ELF-1 (cell line): ENCODE measurements around the gene ANKMY2.
A peak's percentile ranks its signal among the peaks of the same experiment; 100 is the strongest.
"Not testable (repeated sequence)": the region's sequence is repeated elsewhere in the genome, so short reads cannot be mapped to it uniquely, and the experiment has no call there.

Experiments
- DNase-seq: peaks from one replicate; pipeline ENCODE4 v3.0.0-alpha.2; 2016; ENCODE audit warnings: low read depth, low spot score

The ANKMY2 gene

GRCh38 chr7:16659854-16660497 lies 14.4 kb upstream of the ANKMY2 start:
- DNase-seq, result not testable (repeated sequence)

DNA sequence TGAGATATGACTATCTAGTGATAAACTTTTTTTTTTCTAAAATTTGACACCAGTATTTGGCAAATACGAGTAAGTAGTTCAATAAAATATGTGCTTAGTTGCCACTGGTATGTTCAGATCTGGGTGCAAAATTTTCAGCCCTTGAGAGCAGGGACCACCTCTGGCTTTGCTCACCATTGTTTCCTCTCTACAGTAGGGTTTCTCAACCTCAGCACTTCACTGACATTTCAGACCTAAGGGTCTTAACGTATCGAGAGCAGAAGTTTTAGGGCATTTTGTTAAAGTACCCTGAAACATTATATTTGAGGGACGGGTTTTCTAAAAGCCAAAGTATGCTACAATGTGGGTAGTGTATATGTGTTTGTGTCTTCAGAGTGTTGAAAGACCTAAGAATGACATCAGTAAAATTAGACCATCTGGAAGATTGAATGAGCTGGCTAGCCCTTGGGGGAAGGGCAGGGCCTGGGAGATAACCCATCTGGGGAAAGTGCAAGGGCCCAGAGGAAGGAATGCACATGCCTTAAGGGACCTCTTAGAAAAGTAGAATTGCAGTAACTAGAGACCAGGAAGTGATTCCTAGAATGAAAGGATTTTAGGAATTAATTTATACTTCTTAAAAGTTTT lies 12.2 kb upstream of the ANKMY2 start:
- peak; percentile 88 for DNase-seq

GRCh38 chr7:16656141-16656540 lies 10.6 kb upstream of the ANKMY2 start:
- DNase-seq, result no peak

DNA sequence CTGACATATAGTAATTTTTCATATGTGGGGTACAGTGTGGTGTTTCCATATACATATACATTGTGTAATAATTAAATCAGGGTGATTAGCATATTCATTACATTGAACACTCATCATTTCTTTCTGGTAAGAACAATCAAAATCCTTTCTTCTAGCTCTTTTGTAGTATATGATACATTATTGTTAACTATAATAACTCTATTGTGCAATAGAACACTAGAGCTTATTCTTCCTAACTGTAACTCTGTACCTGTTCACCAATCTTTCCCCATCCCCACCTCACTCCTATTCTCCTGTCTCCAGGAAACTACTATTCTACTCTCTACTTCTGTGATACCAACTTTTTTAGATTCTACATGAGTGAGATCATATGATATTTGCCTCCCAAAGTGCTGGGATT lies 9.8 kb upstream of the ANKMY2 start:
- DNase-seq, result no peak

DNA sequence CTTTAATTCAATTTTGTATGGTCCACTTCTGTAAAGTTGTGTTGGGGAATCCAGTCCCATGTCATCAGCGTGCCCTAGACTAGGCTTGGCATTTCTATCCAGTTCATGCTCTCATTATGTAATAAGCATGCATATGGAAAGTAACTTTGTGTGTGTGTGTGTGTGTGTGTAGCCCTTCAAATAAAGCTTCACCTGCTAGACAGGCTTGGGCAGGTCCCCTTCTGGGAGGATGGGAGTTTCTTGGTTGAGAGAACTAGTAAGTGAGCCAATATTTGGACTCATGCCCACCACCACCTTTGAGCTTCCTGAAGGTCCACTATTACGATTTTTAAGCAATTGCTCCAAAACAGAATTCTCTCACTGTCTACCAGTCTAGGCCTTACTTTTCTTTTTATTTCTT lies 7.3 kb upstream of the ANKMY2 start:
- DNase-seq, result no peak

DNA sequence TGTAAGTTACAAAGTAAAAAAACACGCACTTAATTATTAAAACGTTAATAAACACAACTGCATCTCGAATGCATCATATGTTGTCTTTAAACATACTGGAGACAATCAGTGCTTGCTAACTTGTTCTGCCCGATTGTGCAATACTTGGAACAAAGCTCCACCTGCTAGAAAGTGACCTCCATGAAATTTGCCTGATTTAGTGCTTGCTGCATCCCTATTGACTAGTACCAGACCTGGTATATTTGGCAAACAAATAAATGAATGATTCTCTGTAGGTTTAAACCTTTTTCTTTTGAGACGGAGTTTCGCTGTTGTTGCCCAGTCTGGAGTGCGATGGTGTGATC lies 6.7 kb upstream of the ANKMY2 start:
- DNase-seq, result no peak

- no peak for DNase-seq
Measured at GRCh38 chr7:16651396-16652239, 6.1 kb upstream of the ANKMY2 start.

DNA sequence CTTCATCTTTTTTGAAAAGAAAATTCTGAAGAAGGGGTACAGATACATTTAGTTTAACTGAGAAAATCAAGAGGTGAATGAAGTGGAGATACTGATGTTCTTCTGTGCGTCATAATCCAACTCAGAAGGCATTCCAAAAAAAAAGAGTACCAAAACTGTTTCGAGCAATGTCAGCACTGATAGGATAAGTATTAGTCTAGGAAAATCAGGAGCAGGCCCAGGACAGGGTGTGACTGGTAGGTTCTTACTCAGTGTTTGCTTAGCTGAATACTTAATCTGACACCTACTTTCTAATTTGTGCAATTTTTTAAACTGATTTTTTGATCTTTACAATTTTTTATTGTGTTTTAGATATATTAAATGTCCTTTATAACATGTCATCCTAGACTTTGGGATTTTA lies 4.7 kb upstream of the ANKMY2 start:
- no peak for DNase-seq

GRCh38 chr7:16649196-16649595 lies 3.6 kb upstream of the ANKMY2 start:
- no peak for DNase-seq

GRCh38 chr7:16648551-16648950 lies 3.0 kb upstream of the ANKMY2 start:
- peak; percentile 24 for DNase-seq

DNA sequence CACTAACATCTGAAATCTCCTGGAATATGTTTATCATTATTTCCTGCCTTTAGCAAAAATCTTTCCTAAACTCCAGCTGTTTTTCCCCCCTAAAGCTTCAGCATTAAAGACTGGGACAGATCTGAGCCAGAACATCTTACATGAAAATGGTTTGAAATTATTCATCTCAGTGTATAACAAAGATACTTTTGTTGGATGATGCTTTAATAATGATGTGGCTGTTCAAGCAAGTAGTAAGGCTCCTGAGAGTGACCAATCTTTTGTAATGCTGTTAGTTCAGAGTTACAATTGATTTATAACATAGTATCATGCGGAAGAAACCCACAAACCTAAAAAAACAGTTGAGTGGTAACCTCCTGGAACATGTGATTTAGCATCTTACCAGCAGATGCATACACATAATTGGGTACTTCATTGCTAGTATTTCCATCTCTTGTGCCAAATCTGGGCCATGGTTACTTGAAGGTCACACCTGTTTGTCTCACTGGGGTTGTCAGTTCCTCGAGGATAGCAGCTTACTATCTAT lies 1.9 kb upstream of the ANKMY2 start:
- no peak for DNase-seq

DNA sequence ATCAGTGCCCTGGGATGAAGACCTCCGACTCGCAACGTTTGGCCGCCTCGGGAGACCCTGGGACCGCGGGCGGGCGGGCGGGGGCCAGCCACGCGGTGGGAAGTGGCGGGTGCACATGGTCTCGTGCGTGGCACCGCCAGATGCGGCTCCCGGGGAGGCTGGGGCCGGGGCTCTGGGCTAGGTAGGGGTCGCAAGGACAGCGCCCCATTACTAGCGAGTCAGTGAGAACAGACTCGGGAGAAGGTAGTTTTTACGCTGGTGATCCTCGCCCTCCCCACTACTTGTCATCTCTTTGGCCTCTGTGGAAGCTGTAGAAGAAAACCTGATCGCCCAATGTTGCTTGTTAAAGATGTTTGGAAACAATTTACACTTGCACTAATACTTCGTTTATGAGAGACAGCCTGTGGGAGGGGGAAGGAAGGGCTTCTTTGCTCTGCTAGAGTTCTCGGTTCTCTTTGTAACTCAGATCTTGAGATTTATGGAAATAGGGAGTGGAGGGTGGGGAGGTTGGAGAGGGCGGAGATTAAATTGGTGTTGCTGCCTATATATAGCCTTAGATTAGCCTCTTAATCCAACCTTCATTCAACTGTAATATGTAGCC lies 1.0 kb upstream of the ANKMY2 start:
- peak; percentile 30 for DNase-seq

DNA sequence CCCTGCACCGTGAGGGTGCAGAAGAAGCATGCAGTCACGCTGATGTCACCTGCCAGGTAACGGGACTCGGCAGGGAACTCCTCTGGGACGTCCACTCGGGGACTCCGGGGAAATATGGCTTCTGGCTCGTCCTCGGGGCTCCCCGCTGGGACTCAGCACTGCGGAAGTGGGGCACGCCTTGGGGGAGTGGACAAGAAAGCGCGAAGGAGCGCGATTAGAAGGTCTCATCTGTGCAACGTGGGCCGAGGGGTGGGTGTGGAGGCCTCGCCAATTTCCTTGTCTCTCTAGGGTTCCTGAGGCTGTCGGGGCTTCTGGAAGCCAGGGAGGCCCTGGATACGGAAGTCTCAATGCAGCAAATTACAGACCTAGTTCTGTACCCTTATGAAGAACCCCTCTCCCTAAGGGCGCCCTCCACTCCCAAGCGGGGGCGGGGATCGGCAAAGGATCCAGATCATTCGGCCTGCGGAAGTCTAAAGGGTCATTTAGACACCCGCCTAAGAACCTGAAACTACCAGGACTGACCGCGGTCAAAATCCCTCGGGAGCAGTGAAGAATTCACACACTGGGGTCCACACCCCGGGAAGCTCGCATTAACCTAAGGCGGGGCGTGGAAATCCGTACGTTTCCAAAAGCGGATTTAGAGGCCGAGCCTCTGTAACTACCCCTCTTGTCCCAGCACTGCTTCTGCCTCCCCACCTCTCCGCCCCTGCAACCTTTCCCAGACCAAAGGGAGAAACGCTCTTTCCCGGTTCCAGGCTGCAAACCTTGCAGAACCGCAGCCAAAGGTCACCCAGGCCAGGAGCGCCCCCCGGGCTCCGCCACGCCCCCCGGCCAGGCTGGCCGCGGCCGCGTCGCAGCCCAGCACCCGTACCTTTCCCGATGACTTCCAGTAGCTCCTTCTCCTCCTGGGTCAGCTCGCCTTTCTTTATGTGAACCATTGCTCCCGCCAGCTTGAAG lies 640 bp downstream of the ANKMY2 start:
- no peak for DNase-seq

DNA sequence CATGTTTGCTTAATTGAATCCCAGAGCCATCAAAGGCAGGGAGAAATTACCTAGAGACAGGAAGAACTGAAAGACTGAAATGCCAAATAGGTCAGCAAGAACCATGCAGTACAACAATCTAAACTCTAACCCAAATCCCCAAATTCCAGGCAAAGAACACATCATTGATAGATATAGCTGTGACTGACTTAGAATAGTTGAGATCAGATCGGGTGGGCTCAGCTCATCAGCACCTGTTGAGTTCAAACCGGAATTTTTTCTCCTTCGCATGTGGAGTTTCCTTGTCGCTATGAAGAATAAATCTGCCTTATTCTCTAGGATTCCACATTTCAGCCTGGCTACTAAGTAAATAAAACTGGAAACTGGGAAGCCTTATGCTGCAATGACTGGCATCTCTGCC lies 1.4 kb downstream of the ANKMY2 start:
- DNase-seq, result no peak

DNA sequence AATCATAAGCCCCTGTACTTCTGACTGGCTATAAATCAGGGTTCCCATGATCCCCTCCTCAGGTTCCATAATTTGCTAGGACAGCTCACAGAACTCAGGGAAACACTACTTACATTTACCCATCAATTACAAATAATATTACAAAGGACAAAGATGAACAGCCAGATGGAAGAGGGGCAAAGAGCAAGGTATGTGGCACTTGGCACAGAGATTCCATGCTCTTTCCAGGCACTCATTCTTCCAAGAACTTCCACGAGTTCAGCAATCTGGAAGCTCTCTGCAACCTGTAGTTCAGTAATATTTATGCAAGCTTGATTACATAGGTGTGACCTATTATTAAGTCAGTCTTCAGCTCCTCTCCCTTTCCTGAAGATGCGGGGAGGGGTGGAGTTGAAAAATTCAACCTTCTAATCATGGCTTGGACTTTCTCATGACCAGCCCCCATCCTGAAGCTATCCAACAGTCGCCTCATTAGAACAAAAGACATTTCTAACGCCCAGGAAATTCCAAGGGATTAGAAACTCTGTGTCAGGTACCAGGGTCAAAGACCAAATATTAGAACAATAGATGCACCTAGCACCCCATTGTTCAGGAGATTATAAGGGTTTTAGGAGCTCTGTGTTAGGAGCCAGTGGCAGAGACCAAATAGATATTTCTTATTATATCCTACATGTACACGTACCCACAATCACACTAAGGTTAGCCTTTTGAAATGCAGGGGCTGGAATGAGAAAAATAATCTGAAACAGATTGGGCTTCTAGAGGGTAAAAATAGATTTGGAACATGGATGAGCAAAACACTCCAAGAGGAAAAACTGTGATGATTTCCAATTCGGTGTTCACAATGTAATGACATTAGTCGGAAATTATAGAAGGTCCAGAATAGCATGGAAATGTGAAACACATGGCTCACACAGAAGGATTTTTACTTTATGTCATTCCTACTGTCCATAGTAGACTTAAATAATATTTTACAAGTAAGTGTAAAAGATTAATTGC lies 7.0 kb downstream of the ANKMY2 start:
- no peak for DNase-seq

GRCh38 chr7:16637379-16637778 lies 8.2 kb downstream of the ANKMY2 start:
- DNase-seq, result no peak

- DNase-seq, result no peak
Measured at GRCh38 chr7:16636555-16637101, 8.9 kb downstream of the ANKMY2 start.

DNA sequence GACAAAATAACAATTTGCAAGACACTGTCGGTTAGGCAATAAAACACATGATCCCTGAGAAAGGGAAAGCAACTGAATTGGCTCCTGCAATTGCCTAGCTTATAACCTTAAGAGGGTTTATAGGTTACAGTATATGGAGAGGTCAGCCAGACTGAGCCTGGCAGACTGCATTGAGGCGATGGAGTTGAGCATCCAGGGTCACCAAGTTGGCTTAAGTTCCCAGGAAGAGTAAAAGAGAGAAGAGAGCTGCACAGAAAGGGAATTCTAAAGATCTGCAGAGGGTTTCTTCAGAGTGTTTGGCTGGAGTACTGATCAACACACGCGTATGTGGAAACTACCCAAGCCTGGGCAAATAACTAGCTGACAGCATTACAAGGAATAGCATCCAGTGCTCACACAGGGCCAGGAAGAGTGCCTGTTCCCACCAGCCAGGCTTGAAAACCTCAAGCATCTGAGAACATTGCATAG lies 11.2 kb downstream of the ANKMY2 start:
- DNase-seq, result no peak

DNA sequence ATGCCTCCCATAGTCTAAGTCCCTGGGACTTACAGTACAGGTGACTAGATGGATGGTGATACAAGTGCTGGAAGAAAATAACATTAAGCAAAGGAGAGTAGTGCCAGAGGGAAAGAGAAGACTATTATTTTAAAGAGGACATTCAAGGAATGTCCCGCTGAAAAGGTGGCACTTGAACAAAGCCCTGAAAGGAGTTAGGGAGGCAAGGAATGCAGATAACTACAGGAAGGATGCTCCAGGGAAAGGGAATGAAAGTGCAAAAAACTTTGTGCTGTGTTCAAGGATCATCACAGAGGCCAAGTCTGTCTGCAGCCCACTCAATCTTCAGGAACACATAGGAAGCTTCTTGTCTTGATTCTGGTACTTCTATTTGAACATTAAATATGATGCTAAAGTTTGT lies 14.9 kb downstream of the ANKMY2 start:
- peak; percentile 34 for DNase-seq
